Fibroblast of lung (primary cell): ENCODE results near the gene SPIB. TPM values are rescaled to one million over a fixed set of nuclear protein-coding genes. Genes with fewer than 3 reads are reported as not detected.

Experiments
- DNase-seq, 2 donors: peaks; one replicate each; pipeline versions ENCODE4 v3.0.0 to v3.0.0-alpha.2; 2010; ENCODE audit warnings: low read depth in 2 of 2
- H2AFZ ChIP-seq: 2 replicates; pipeline ENCODE4 v1.5.1; 2012; ENCODE audit warnings: low read length, control low read depth, inconsistent platforms
- H3K27ac ChIP-seq: 2 replicates; pipeline ENCODE4 v1.5.1; 2011; ENCODE audit warnings: low read length, control low read depth; ENCODE audit not compliant: insufficient read depth
- H3K27me3 ChIP-seq: 2 replicates; pipeline ENCODE4 v1.5.1; 2011; ENCODE audit warnings: mild to moderate bottlenecking, low read length; ENCODE audit not compliant: control insufficient read depth, insufficient read depth
- H3K36me3 ChIP-seq: 2 replicates; pipeline ENCODE4 v1.5.1; 2011; ENCODE audit warnings: low read length; ENCODE audit not compliant: control insufficient read depth, insufficient read depth
- H3K4me1 ChIP-seq: 2 replicates; pipeline ENCODE4 v1.5.1; 2011; ENCODE audit warnings: low read length; ENCODE audit not compliant: control insufficient read depth, insufficient read depth; ENCODE audit errors: extremely low read depth
- H3K4me2 ChIP-seq: 2 replicates; pipeline ENCODE4 v1.5.1; 2011; ENCODE audit warnings: low read length, control low read depth; ENCODE audit not compliant: insufficient read depth; ENCODE audit errors: extremely low read depth
- H3K4me3 ChIP-seq, 4 experiments: fragments of 200-600 bp in 1 of 4; sonication (generic) in 1 of 4; replicated peaks in 1 of 4; 2 replicates each; pipeline ENCODE4 v1.5.1; 2011 to 2016; ENCODE audit warnings: low read length in 4 of 4, low read depth in 3 of 4, mild to moderate bottlenecking in 3 of 4, control low read depth in 2 of 4, inconsistent platforms in 1 of 4, mixed read lengths in 1 of 4; ENCODE audit not compliant: insufficient read depth in 1 of 4; ENCODE audit errors: control extremely low read depth in 1 of 4
- H3K79me2 ChIP-seq: 2 replicates; pipeline ENCODE4 v1.5.1; 2012; ENCODE audit warnings: mild to moderate bottlenecking, low read length, inconsistent platforms; ENCODE audit not compliant: control insufficient read depth, insufficient read depth
- H3K9ac ChIP-seq: 2 replicates; pipeline ENCODE4 v1.5.1; 2011; ENCODE audit warnings: mild to moderate bottlenecking, low read length, control low read depth; ENCODE audit not compliant: insufficient read depth
- H3K9me3 ChIP-seq: 2 replicates; pipeline ENCODE4 v1.5.1; 2012; ENCODE audit warnings: low read depth, low read length; ENCODE audit not compliant: control insufficient read depth, insufficient read depth
- H4K20me1 ChIP-seq: 2 replicates; pipeline ENCODE4 v1.5.1; 2011; ENCODE audit warnings: low read length; ENCODE audit not compliant: control insufficient read depth, insufficient read depth; ENCODE audit errors: extremely low read depth
- CTCF ChIP-seq, 2 donors: IDR thresholded peaks in 1 of 2; conservative IDR thresholded peaks in 1 of 2; 1 replicate in 1 of 2; 2 replicates in 1 of 2; pipeline ENCODE4 v1.5.1; 2011 to 2012; ENCODE audit warnings: low read length in 2 of 2, control low read depth in 1 of 2, inconsistent platforms in 1 of 2, low read depth in 1 of 2, mild to moderate bottlenecking in 1 of 2
- EZH2 ChIP-seq: IDR thresholded peaks from 2 replicates; pipeline ENCODE4 v1.5.1; 2012; ENCODE audit warnings: low read length, control low read depth, mild to moderate bottlenecking; ENCODE audit errors: missing control alignments
- polyA plus RNA-seq, 2 donors: library from polyadenylated mRNA; depleted of rRNA in 1 of 2; stranded (reverse) in 1 of 2; unstranded in 1 of 2; fragments of >200 nt; gene quantifications; 2 replicates each; pipeline ENCODE4 v1.2.1, GENCODE V29; 2011 to 2012; ENCODE audit warnings: missing spikeins in 1 of 2
- total RNA-seq: library from RNA; depleted of rRNA; stranded (reverse); fragments of >200 nt; gene quantifications from 2 replicates; pipeline ENCODE4 v1.2.1, GENCODE V29; 2014

SPIB gene
- total and polyA plus RNA-seq, 2 donors (not counting 1 experiment from before 2014, with no cell fraction given) = not detected

- no peak for TF ChIP-seq CTCF (conservative IDR thresholded peaks at IDR 0.05 in 1 of 2, IDR thresholded peaks at IDR 0.05 in 1 of 2; ENCODE audit: low read depth in 1 of 2, low read length in 2 of 2)
- TF ChIP-seq EZH2 = no peak
- no peak overlapping the region for H3K4me3 ChIP-seq
- no peaks in the 10 kb centered on the region for H3K9me3 ChIP-seq
- no peak overlapping the region for H3K4me2 ChIP-seq
- no peaks in the 10 kb centered on the region for H3K79me2 ChIP-seq
- H3K36me3 ChIP-seq = no peaks in the 10 kb centered on the region
- H3K27me3 ChIP-seq = peaks cover 4% of the 10 kb centered on the region
- no peak overlapping the region for H3K9ac ChIP-seq
- no peaks in the 10 kb centered on the region for H4K20me1 ChIP-seq
- no peaks in the 10 kb centered on the region for H3K4me1 ChIP-seq
- no peak overlapping the region for H2AFZ ChIP-seq
- H3K27ac ChIP-seq = no peak overlapping the region
- DNase-seq = no peak
Observed at GRCh38 chr19:50419022-50419579, 363 bp downstream of the SPIB start.

GRCh38 chr19:50419580-50420035, 870 bp downstream of the SPIB start:
- H3K4me2 ChIP-seq = no peak overlapping the region
- H3K27ac ChIP-seq = no peak overlapping the region
- no peak overlapping the region for H3K4me3 ChIP-seq
- H3K9ac ChIP-seq = no peak overlapping the region
- H4K20me1 ChIP-seq = no peaks in the 10 kb centered on the region
- H3K79me2 ChIP-seq = no peaks in the 10 kb centered on the region
- no peaks in the 10 kb centered on the region for H3K4me1 ChIP-seq
- H3K36me3 ChIP-seq = no peaks in the 10 kb centered on the region
- H3K9me3 ChIP-seq = no peaks in the 10 kb centered on the region
- H3K27me3 ChIP-seq = peaks cover 4% of the 10 kb centered on the region
- TF ChIP-seq CTCF (conservative IDR thresholded peaks at IDR 0.05 in 1 of 2, IDR thresholded peaks at IDR 0.05 in 1 of 2; ENCODE audit: low read depth in 1 of 2, low read length in 2 of 2) (no peak), EZH2 (no peak)
- H2AFZ ChIP-seq = no peak overlapping the region
- DNase-seq = no peak

- Histone ChIP-seq H4K20me1 (no peaks in the 10 kb centered on the region), H3K9me3 (no peaks in the 10 kb centered on the region), H3K27me3 (peaks cover 4% of the 10 kb centered on the region), H3K27ac (no peak overlapping the region), H3K79me2 (no peaks in the 10 kb centered on the region), H3K9ac (no peak overlapping the region), H2AFZ (no peak overlapping the region), H3K4me1 (no peaks in the 10 kb centered on the region), H3K4me2 (no peak overlapping the region), H3K4me3 (no peak overlapping the region), H3K36me3 (no peaks in the 10 kb centered on the region)
- no peak for DNase-seq
- TF ChIP-seq EZH2 (no peak), CTCF (conservative IDR thresholded peaks at IDR 0.05 in 1 of 2, IDR thresholded peaks at IDR 0.05 in 1 of 2; ENCODE audit: low read depth in 1 of 2, low read length in 2 of 2) (no peak)
Observed at GRCh38 chr19:50420127-50420526, 1.4 kb downstream of the SPIB start.
